Measurements from ENCODE around the gene ATP5F1E.
"Not testable (repeated sequence)": the region's sequence is repeated elsewhere in the genome, so short reads cannot be mapped to it uniquely, and the experiment has no call there.

ATP5F1E gene

GRCh38 chr20:59042796-59043631 lies 10.9 kb upstream of the ATP5F1E start:
- DNase-seq = peak; percentile 97 to 99 (median 98)

- DNase-seq = no peak
Observed at GRCh38 chr20:59042151-59042795, 10.1 kb upstream of the ATP5F1E start, which contains the start of gene PRELID3B. Gene PRELID3B, minus strand, starts transcription at chr20:59042786. Its CDS starts 56 bp downstream, at chr20:59042730.

GRCh38 chr20:59041487-59041886 lies 9.4 kb upstream of the ATP5F1E start:
- DNase-seq = not testable (repeated sequence)

- no peak for DNase-seq
Observed at GRCh38 chr20:59040667-59041066, 8.5 kb upstream of the ATP5F1E start.

- DNase-seq = peak in 2 of 4 experiments; percentile 29 to 32
Observed at GRCh38 chr20:59039233-59039632, 7.1 kb upstream of the ATP5F1E start.

GRCh38 chr20:59037386-59037785 lies 5.3 kb upstream of the ATP5F1E start:
- no peak for DNase-seq

- DNase-seq = no peak
Observed at GRCh38 chr20:59035381-59035780, 3.2 kb upstream of the ATP5F1E start.

GRCh38 chr20:59033616-59034165 lies 1.6 kb upstream of the ATP5F1E start:
- no peak for DNase-seq

GRCh38 chr20:59033093-59033492 lies 958 bp upstream of the ATP5F1E start:
- no peak for DNase-seq

GRCh38 chr20:59032713-59033059 lies 551 bp upstream of the ATP5F1E start:
- DNase-seq = peak in 1 of 4 experiments; percentile 51

GRCh38 chr20:59031564-59032022 lies 542 bp downstream of the ATP5F1E start:
- DNase-seq = no peak

- DNase-seq = no peak
Observed at GRCh38 chr20:59030911-59031563, 1.1 kb downstream of the ATP5F1E start.

- no peak for DNase-seq
Observed at GRCh38 chr20:59028812-59029211, 3.3 kb downstream of the ATP5F1E start.

- no peak for DNase-seq
Observed at GRCh38 chr20:59027741-59028320, 4.3 kb downstream of the ATP5F1E start.

GRCh38 chr20:59026904-59027740 lies 5.0 kb downstream of the ATP5F1E start:
- DNase-seq = no peak

- no peak for DNase-seq
Observed at GRCh38 chr20:59025511-59025910, 6.6 kb downstream of the ATP5F1E start.

GRCh38 chr20:59025086-59025485 lies 7.0 kb downstream of the ATP5F1E start:
- no peak for DNase-seq

GRCh38 chr20:59024111-59024530 lies 8.0 kb downstream of the ATP5F1E start:
- no peak for DNase-seq

- DNase-seq = no peak
Observed at GRCh38 chr20:59023616-59024015, 8.5 kb downstream of the ATP5F1E start.

- no peak for DNase-seq
Observed at GRCh38 chr20:59022754-59023153, 9.4 kb downstream of the ATP5F1E start.

GRCh38 chr20:59020938-59021551 lies 11.1 kb downstream of the ATP5F1E start:
- DNase-seq = no peak

Measured in suppressor macrophage (primary cell).